Activated naive CD4-positive, alpha-beta T cell treated with anti-CD3 and anti-CD28 coated beads for 36 hours (primary cell): ENCODE data around the gene KATNBL1. TPM values are rescaled to one million over a fixed set of nuclear protein-coding genes. Genes with fewer than 3 reads are reported as not detected.
A peak's percentile ranks its signal among the peaks of the same experiment; 100 is the strongest.

Source experiments
- CTCF ChIA-PET: fragments of 350-600 bp; sonication (Branson Sonifier 250); formaldehyde crosslinking; loops from one replicate; lab custom pipeline; 2021; ENCODE audit warnings: antibody characterized with exemption; lab: Charles Lee
- DNase-seq: peaks from one replicate; pipeline ENCODE4 v3.0.0-alpha.2; 2020
- H3K27ac Mint-ChIP-seq: one replicate; pipeline ENCODE4 v1.8.0; 2021; ENCODE audit warnings: mild to moderate bottlenecking, mixed read lengths
- H3K27me3 Mint-ChIP-seq: one replicate; pipeline ENCODE4 v1.8.0; 2021; ENCODE audit warnings: low read depth, mixed read lengths
- H3K36me3 Mint-ChIP-seq: one replicate; pipeline ENCODE4 v1.8.0; 2021; ENCODE audit warnings: low read depth, mixed read lengths
- H3K4me1 Mint-ChIP-seq: one replicate; pipeline ENCODE4 v1.8.0; 2021; ENCODE audit warnings: low read depth, mixed read lengths
- H3K4me3 Mint-ChIP-seq: one replicate; pipeline ENCODE4 v1.8.0; 2021; ENCODE audit warnings: mild to moderate bottlenecking, moderate library complexity, mixed read lengths
- H3K9me3 Mint-ChIP-seq: one replicate; pipeline ENCODE4 v1.8.0; 2021; ENCODE audit warnings: mixed read lengths
- intact Hi-C: fragments of 100-400 bp; cut with micrococcal nuclease; formaldehyde crosslinking; loops from one replicate; pipeline ENCODE4 v1.15.1; 2023
- total RNA-seq, 2 experiments: library from RNA; stranded (reverse); gene quantifications; one replicate each; pipeline ENCODE4 v1.2.3, GENCODE V29; 2021

The KATNBL1 gene
- total RNA-seq, 2 experiments from 2014 or later = 46.4 to 51.6 TPM

- CTCF ChIA-PET = interaction anchor here (0.6 to 7.9 kb wide), 16 partner anchors 8 to 697 kb away, joined by 3 to 68 read pairs (median 4); partner anchors contain the start of genes EMC7, GOLGA8B, KATNBL1 and PGBD4
- intact Hi-C loops = loop anchor here (1.0 to 10.0 kb wide), 4 partner anchors 99 to 1495 kb away; partner anchors contain the start of genes ARHGAP11A and LPCAT4
- H3K27ac Mint-ChIP-seq = no peak overlapping the region
- peaks cover 3% of the 10 kb centered on the region for H3K9me3 Mint-ChIP-seq
- H3K4me1 Mint-ChIP-seq = no peaks in the 10 kb centered on the region
- peak; percentile 12 for DNase-seq
- peaks cover 7% of the 10 kb centered on the region for H3K36me3 Mint-ChIP-seq
- no peaks in the 10 kb centered on the region for H3K27me3 Mint-ChIP-seq
- H3K4me3 Mint-ChIP-seq = no peak overlapping the region
Measured at GRCh38 chr15:34109797-34110663, 99.9 kb downstream of the KATNBL1 start.

GRCh38 chr15:34107315-34107714 lies 102.6 kb downstream of the KATNBL1 start:
- peaks cover 19% of the 10 kb centered on the region for H3K9me3 Mint-ChIP-seq
- intact Hi-C loops = loop anchor here (10.0 kb wide), 1 partner anchor 1493 kb away; the partner anchor contains the start of gene ARHGAP11A
- CTCF ChIA-PET = interaction anchor here (0.6 to 7.9 kb wide), 7 partner anchors 9 to 480 kb away, joined by 3 to 68 read pairs (median 3); partner anchors contain the start of gene KATNBL1

GRCh38 chr15:34106423-34106822 lies 103.5 kb downstream of the KATNBL1 start:
- CTCF ChIA-PET = interaction anchor here (0.7 to 7.9 kb wide), 3 partner anchors 27 to 261 kb away, joined by 3 to 68 read pairs (median 3); partner anchors contain the start of gene KATNBL1

More at GRCh38 chr15:34107315-34107714, 102.6 kb downstream of the KATNBL1 start:
- Mint-ChIP-seq H3K4me3 (no peak overlapping the region), H3K4me1 (peaks cover 8% of the 10 kb centered on the region), H3K36me3 (peaks cover 28% of the 10 kb centered on the region), H3K27ac (no peak overlapping the region), H3K27me3 (no peaks in the 10 kb centered on the region)
- no peak for DNase-seq

GRCh38 chr15:34102175-34102925 lies 107.5 kb downstream of the KATNBL1 start:
- H3K36me3 Mint-ChIP-seq = peaks cover 35% of the 10 kb centered on the region
- peaks cover 19% of the 10 kb centered on the region for H3K9me3 Mint-ChIP-seq
- CTCF ChIA-PET = interaction anchor here (0.6 to 1.8 kb wide), 7 partner anchors 8 to 664 kb away, joined by 3 to 12 read pairs (median 3); partner anchors contain the start of gene KATNBL1
- peak overlapping the region; percentile 99 for H3K4me3 Mint-ChIP-seq
- peaks cover 27% of the 10 kb centered on the region for H3K4me1 Mint-ChIP-seq
- H3K27ac Mint-ChIP-seq = peak overlapping the region; percentile 96
- no peaks in the 10 kb centered on the region for H3K27me3 Mint-ChIP-seq
- DNase-seq = no peak
- intact Hi-C loops = loop anchor here (1.0 to 10.0 kb wide), 7 partner anchors 107 to 1488 kb away; partner anchors contain the start of genes AQR, ARHGAP11A, DPH6 and LPCAT4

More at GRCh38 chr15:34106423-34106822, 103.5 kb downstream of the KATNBL1 start:
- Mint-ChIP-seq H3K27ac (no peak overlapping the region), H3K27me3 (no peaks in the 10 kb centered on the region), H3K9me3 (peaks cover 19% of the 10 kb centered on the region), H3K4me3 (no peak overlapping the region), H3K36me3 (peaks cover 33% of the 10 kb centered on the region), H3K4me1 (peaks cover 11% of the 10 kb centered on the region)
- intact Hi-C loops = loop anchor here (10.0 kb wide), 1 partner anchor 1492 kb away; the partner anchor contains the start of gene ARHGAP11A
- DNase-seq = no peak

- peaks cover 28% of the 10 kb centered on the region for H3K4me1 Mint-ChIP-seq
- CTCF ChIA-PET = interaction anchor here (0.6 to 1.8 kb wide), 5 partner anchors 9 to 664 kb away, joined by 3 to 4 read pairs (median 3); partner anchors contain the start of gene KATNBL1
Measured at GRCh38 chr15:34101366-34102174, 108.3 kb downstream of the KATNBL1 start, which contains the start of the genes EMC7 and PGBD4. EMC7 (minus strand) TSS chr15:34101862; CDS start chr15:34101839, 23 bp downstream. PGBD4 (plus strand) TSS chr15:34102083; CDS start chr15:34102532, 449 bp downstream.

GRCh38 chr15:34099914-34100313 lies 110.0 kb downstream of the KATNBL1 start:
- Mint-ChIP-seq H3K9me3 (peaks cover 15% of the 10 kb centered on the region), H3K27me3 (no peaks in the 10 kb centered on the region), H3K36me3 (peaks cover 29% of the 10 kb centered on the region), H3K4me3 (peak overlapping the region; percentile 38), H3K27ac (no peak overlapping the region), H3K4me1 (peaks cover 28% of the 10 kb centered on the region)
- intact Hi-C loops = loop anchor here (5.0 to 10.0 kb wide), 3 partner anchors 867 to 1485 kb away; partner anchors contain the start of genes AQR, ARHGAP11A and DPH6
- no peak for DNase-seq
- CTCF ChIA-PET = interaction anchor here (0.9 to 1.0 kb wide), 2 partner anchors 10 to 126 kb away, joined by 3 to 6 read pairs; no protein-coding TSS in a partner anchor

More at GRCh38 chr15:34101366-34102174, 108.3 kb downstream of the KATNBL1 start, which contains the start of the genes EMC7 and PGBD4:
- H3K4me3 Mint-ChIP-seq = peak within 1 kb of the TSS; percentile 99
- H3K27me3 Mint-ChIP-seq = no peaks in the 10 kb centered on the region
- peak within 1 kb of the TSS; percentile 96 for H3K27ac Mint-ChIP-seq
- intact Hi-C loops = loop anchor here (1.0 to 10.0 kb wide), 11 partner anchors 62 to 1487 kb away; partner anchors contain the start of genes AQR, ARHGAP11A, AVEN and DPH6
- H3K9me3 Mint-ChIP-seq = peaks cover 19% of the 10 kb centered on the region
- peak; percentile 100 for DNase-seq
- H3K36me3 Mint-ChIP-seq = peaks cover 35% of the 10 kb centered on the region

Other genes starting within 250 kb of the KATNBL1 start
- not detected for gene CHRM5, start 241.6 kb downstream of the KATNBL1 start, total RNA-seq
- 10 to 100 TPM; 13.3 to 13.9 TPM for gene AVEN, start 170.9 kb downstream of the KATNBL1 start, total RNA-seq
- gene EMC7, start 108.2 kb downstream of the KATNBL1 start, total RNA-seq = 10 to 100 TPM; 51.8 to 56.2 TPM
- 1 to 10 TPM; 2.0 TPM for gene PGBD4, start 108.0 kb downstream of the KATNBL1 start, total RNA-seq
- 100 to 1,000 TPM; 100 to 102 TPM for gene EMC4, start 14.9 kb upstream of the KATNBL1 start, total RNA-seq
- 10 to 100 TPM; 24.6 to 28.7 TPM for gene SLC12A6, start 127.7 kb upstream of the KATNBL1 start, total RNA-seq
- 100 to 1,000 TPM; 220 to 227 TPM for gene NOP10, start 133.0 kb upstream of the KATNBL1 start, total RNA-seq
- gene NUTM1, start 133.2 kb upstream of the KATNBL1 start, total RNA-seq = under 1 TPM in 1 of 2 experiments, not detected in 1; 0.05 TPM
- gene LPCAT4, start 157.1 kb upstream of the KATNBL1 start, total RNA-seq = 10 to 100 TPM; 63.5 to 66.8 TPM
- gene GOLGA8A, start 227.7 kb upstream of the KATNBL1 start, total RNA-seq = 10 to 100 TPM; 38.7 to 44.5 TPM